ENCODE measurements around the gene CSRP3. TPM values are rescaled to one million over a fixed set of nuclear protein-coding genes. Genes with fewer than 3 reads are reported as not detected.

Gene CSRP3
- total RNA-seq, result not detected

GRCh38 chr11:19201737-19202605, at the start of gene CSRP3:
CSRP3 (minus strand) TSS chr11:19201983; CDS start chr11:19192448, 9,535 bp downstream.
- ATAC-seq, result no peak
- no peak for DNase-seq (ENCODE audit: low spot score)
- intact Hi-C loops (cut with DNase I), result no loop called here

GRCh38 chr11:19251577-19251976, 49.8 kb upstream of the CSRP3 start:
- ATAC-seq (no peak), DNase-seq (ENCODE audit: low spot score) (no peak)
- intact Hi-C loops (cut with DNase I), result no loop called here

GRCh38 chr11:19246816-19247215, 45.0 kb upstream of the CSRP3 start:
- intact Hi-C loops (cut with DNase I), result no loop called here
- no peak for DNase-seq (ENCODE audit: low spot score)
- ATAC-seq, result no peak

GRCh38 chr11:19245351-19245750, 43.6 kb upstream of the CSRP3 start:
- no peak for DNase-seq (ENCODE audit: low spot score)
- intact Hi-C loops (cut with DNase I), result no loop called here
- ATAC-seq, result no peak

GRCh38 chr11:19244621-19245020, 42.8 kb upstream of the CSRP3 start:
- intact Hi-C loops (cut with DNase I), result no loop called here
- DNase-seq (ENCODE audit: low spot score), result no peak
- no peak for ATAC-seq

GRCh38 chr11:19244084-19244483, 42.3 kb upstream of the CSRP3 start:
- ATAC-seq (no peak), DNase-seq (ENCODE audit: low spot score) (no peak)
- intact Hi-C loops (cut with DNase I), result no loop called here

GRCh38 chr11:19243613-19244012, 41.8 kb upstream of the CSRP3 start:
- intact Hi-C loops (cut with DNase I), result no loop called here
- ATAC-seq (no peak), DNase-seq (ENCODE audit: low spot score) (no peak)

- intact Hi-C loops (cut with DNase I), result no loop called here
- no peak for ATAC-seq
Measured at GRCh38 chr11:19243143-19243542, 41.4 kb upstream of the CSRP3 start.

GRCh38 chr11:19242179-19242932, 40.6 kb upstream of the CSRP3 start:
- ATAC-seq, result no peak
- DNase-seq (ENCODE audit: low spot score), result no peak
- intact Hi-C loops (cut with DNase I), result no loop called here

More at GRCh38 chr11:19243143-19243542, 41.4 kb upstream of the CSRP3 start:
- DNase-seq (ENCODE audit: low spot score), result no peak

- intact Hi-C loops (cut with DNase I), result no loop called here
- DNase-seq (ENCODE audit: low spot score), result no peak
- ATAC-seq, result no peak
Measured at GRCh38 chr11:19241260-19242178, 39.7 kb upstream of the CSRP3 start.

- peak; percentile 98 for ATAC-seq
- peak; percentile 93 for DNase-seq (ENCODE audit: low spot score)
- intact Hi-C loops (cut with DNase I), result no loop called here
Measured at GRCh38 chr11:19240420-19241259, 38.9 kb upstream of the CSRP3 start, which contains the start of gene E2F8. E2F8 (minus strand) TSS chr11:19240945; CDS start chr11:19240121, 824 bp downstream.

GRCh38 chr11:19239039-19239438, 37.3 kb upstream of the CSRP3 start:
- intact Hi-C loops (cut with DNase I), result no loop called here
- DNase-seq (ENCODE audit: low spot score), result no peak
- no peak for ATAC-seq

- ATAC-seq (no peak), DNase-seq (ENCODE audit: low spot score) (no peak)
- intact Hi-C loops (cut with DNase I), result no loop called here
Measured at GRCh38 chr11:19237813-19238212, 36.0 kb upstream of the CSRP3 start.

GRCh38 chr11:19237381-19237780, 35.6 kb upstream of the CSRP3 start:
- no peak for ATAC-seq
- intact Hi-C loops (cut with DNase I), result no loop called here
- DNase-seq (ENCODE audit: low spot score), result no peak

GRCh38 chr11:19234231-19234817, 32.5 kb upstream of the CSRP3 start:
- no peak for DNase-seq (ENCODE audit: low spot score)
- no peak for ATAC-seq
- intact Hi-C loops (cut with DNase I), result no loop called here

GRCh38 chr11:19232910-19233503, 31.2 kb upstream of the CSRP3 start:
- ATAC-seq, result no peak
- DNase-seq (ENCODE audit: low spot score), result no peak
- intact Hi-C loops (cut with DNase I), result no loop called here

- intact Hi-C loops (cut with DNase I), result no loop called here
- ATAC-seq, result no peak
- no peak for DNase-seq (ENCODE audit: low spot score)
Measured at GRCh38 chr11:19229671-19230070, 27.9 kb upstream of the CSRP3 start.

- no peak for ATAC-seq
- DNase-seq (ENCODE audit: low spot score), result no peak
- intact Hi-C loops (cut with DNase I), result no loop called here
Measured at GRCh38 chr11:19228968-19229367, 27.2 kb upstream of the CSRP3 start.

All from sciatic nerve (tissue), 2 donors.